DMS 273 (cell line): ENCODE data around the gene SCARB1.

Experiments
- DNase-seq: peaks from one replicate; lab custom pipeline; 2025; ENCODE audit not compliant: unreplicated experiment; lab: John Stamatoyannopoulos, UW

SCARB1 gene

GRCh38 chr12:124824195-124824594 lies 39.5 kb downstream of the SCARB1 start:
- no peak for DNase-seq

- no peak for DNase-seq
These were observed 40.2 kb downstream of the SCARB1 start for GRCh38 chr12:124823272-124823970.

GRCh38 chr12:124822218-124822617 lies 41.4 kb downstream of the SCARB1 start:
- no peak for DNase-seq

- DNase-seq: no peak
These were observed 42.1 kb downstream of the SCARB1 start for GRCh38 chr12:124821252-124822200.

GRCh38 chr12:124820199-124820598 lies 43.5 kb downstream of the SCARB1 start:
- DNase-seq: no peak

GRCh38 chr12:124819525-124819924 lies 44.1 kb downstream of the SCARB1 start:
- DNase-seq: no peak

- no peak for DNase-seq
These were observed 44.6 kb downstream of the SCARB1 start for GRCh38 chr12:124819080-124819479.

GRCh38 chr12:124817076-124818000 lies 46.3 kb downstream of the SCARB1 start:
- no peak for DNase-seq

- DNase-seq: no peak
These were observed 47.3 kb downstream of the SCARB1 start for GRCh38 chr12:124816295-124816854.

- DNase-seq: no peak
These were observed 48.7 kb downstream of the SCARB1 start for GRCh38 chr12:124814741-124815613.

- DNase-seq: no peak
These were observed 49.9 kb downstream of the SCARB1 start for GRCh38 chr12:124813782-124814181.

GRCh38 chr12:124812979-124813378 lies 50.7 kb downstream of the SCARB1 start:
- no peak for DNase-seq

- DNase-seq: no peak
These were observed 51.3 kb downstream of the SCARB1 start for GRCh38 chr12:124812356-124812755.

GRCh38 chr12:124811633-124812032 lies 52.0 kb downstream of the SCARB1 start:
- DNase-seq: no peak

GRCh38 chr12:124809878-124810277 lies 53.8 kb downstream of the SCARB1 start:
- DNase-seq: no peak

- no peak for DNase-seq
These were observed 54.3 kb downstream of the SCARB1 start for GRCh38 chr12:124809391-124809790.

GRCh38 chr12:124808272-124808671 lies 55.4 kb downstream of the SCARB1 start:
- no peak for DNase-seq

GRCh38 chr12:124805876-124806668 lies 57.6 kb downstream of the SCARB1 start:
- no peak for DNase-seq

- no peak for DNase-seq
These were observed 58.6 kb downstream of the SCARB1 start for GRCh38 chr12:124805050-124805449.
